Activated CD4-positive, alpha-beta T cell treated with anti-CD3 and anti-CD28 coated beads, Interleukin-2, Interleukin-4, amounts not matched to agents 100 ng/mL and 50 ng/mL, durations not matched to agents 16 hours and 8 hours (primary cell): ENCODE data around the gene CCKAR.

Source experiments
- DNase-seq: peaks from one replicate; pipeline ENCODE4 v3.0.0-alpha.2; 2020; ENCODE audit warnings: low spot score

CCKAR gene

GRCh38 chr4:26459756-26460530 is 30.3 kb downstream of the CCKAR start:
- no peak for DNase-seq

- DNase-seq = peak; percentile 52
Observed at GRCh38 chr4:26459054-26459755, 31.1 kb downstream of the CCKAR start.

DNA sequence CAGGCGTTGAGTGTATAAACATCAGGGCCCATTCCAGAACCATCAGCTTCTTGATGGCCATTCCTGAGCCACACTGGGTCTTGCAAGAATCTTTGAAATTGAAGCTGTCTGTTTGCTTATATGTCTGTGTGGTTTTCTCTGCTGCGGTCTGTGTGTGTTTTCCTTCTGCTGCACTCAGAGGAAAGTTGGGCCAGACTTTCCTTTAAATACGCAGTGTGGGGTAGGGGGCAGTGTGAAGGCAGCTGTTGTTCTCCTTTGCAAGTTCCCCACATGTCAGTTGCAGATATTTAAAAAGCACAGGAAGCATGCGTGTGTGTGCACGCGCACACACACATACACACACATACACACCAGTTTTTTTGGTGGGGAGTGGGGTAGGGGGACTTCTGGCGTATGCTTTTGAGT is 32.1 kb downstream of the CCKAR start:
- DNase-seq = no peak

- no peak for DNase-seq
Observed at GRCh38 chr4:26457412-26457811, 32.9 kb downstream of the CCKAR start.

- DNase-seq = no peak
Observed at GRCh38 chr4:26455571-26455970, 34.7 kb downstream of the CCKAR start.

GRCh38 chr4:26454961-26455360 is 35.3 kb downstream of the CCKAR start:
- no peak for DNase-seq

- no peak for DNase-seq
Observed at GRCh38 chr4:26452565-26453531, 37.4 kb downstream of the CCKAR start.

DNA sequence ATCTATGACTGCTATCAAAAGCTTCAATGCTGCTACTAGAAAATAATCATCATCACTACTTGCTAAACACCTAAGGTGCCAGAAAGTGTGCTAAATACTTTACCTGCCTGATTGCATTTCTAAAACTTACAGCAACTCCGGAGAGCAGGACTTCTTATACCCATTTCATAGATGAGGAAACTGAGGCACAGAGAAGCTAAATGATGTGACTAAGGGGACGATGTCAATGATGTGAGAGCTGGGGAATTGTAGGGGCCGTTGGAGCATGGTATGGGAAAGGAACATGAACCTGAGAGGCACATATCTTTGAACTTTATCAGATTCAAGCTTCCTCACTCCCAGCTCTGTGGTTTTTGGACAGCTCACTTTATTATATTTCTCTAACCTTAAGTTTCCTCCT is 38.7 kb downstream of the CCKAR start:
- DNase-seq = no peak

GRCh38 chr4:26450418-26450817 is 39.9 kb downstream of the CCKAR start:
- no peak for DNase-seq

GRCh38 chr4:26447378-26447777 is 42.9 kb downstream of the CCKAR start:
- DNase-seq = no peak

DNA sequence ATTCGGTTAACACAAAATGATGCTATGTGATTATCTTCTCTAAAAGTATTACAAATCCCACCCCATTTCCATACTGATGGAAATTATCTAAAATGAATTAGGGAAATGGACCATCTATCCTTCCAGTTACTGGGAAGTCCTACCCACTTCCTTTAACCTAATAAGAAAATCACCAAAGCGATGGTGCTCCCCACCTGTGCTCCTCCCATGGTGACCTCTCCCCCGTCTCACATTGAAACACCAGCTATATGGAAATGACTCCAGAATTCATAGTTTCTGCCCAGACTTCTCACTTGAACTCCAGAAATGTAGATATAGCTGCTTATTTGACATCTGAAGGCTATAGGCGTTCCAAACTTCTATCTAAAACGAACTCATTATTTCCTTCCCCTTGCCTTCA is 48.5 kb downstream of the CCKAR start:
- DNase-seq = no peak

DNA sequence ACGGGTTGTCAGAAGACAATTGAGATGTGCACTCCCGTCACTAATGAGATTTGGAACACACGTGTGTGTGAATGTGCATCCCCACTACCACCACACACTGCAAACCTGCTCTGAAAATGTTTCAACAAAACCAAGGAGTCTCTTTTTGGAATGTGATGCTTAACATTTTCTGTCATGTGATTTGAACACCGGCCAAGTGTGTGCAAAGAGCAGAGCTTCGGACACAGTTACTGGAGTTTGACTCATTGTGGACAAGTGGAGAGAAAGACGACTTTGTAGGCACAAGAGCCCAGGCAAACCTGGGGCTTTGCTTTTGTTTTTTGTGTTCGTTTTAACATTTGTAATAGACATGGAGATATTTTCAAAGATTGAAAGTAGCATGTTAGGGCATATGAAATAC is 49.2 kb downstream of the CCKAR start:
- no peak for DNase-seq

DNA sequence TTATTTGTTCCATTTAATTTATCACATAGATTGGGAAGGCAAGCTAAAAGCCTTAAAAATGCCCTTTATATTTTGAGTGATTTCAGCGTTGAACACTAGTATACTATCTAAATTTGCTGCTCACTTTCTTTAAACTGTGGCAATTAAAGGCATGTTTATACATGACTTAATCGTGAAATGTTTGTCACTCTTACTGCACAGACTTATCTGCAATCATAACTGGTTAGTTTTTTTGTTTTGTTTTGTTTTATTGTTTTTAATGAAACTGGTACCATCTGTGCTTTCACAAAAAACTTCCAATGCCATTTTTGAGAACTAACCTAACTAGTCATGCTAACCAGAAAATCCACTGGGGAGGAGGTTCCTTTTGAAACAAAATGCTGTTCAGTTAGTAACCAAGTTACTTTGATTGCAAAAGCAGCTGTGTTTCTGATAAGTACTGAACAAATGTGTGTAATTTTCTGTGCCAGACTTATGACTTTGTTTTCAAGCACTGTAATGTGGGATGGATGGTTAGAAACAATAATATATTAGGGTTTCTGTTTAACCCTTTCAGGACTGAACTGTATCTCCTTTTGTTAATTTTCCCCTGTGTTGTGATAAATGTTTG is 56.1 kb downstream of the CCKAR start:
- DNase-seq = no peak

GRCh38 chr4:26433556-26433955 is 56.7 kb downstream of the CCKAR start:
- DNase-seq = no peak

DNA sequence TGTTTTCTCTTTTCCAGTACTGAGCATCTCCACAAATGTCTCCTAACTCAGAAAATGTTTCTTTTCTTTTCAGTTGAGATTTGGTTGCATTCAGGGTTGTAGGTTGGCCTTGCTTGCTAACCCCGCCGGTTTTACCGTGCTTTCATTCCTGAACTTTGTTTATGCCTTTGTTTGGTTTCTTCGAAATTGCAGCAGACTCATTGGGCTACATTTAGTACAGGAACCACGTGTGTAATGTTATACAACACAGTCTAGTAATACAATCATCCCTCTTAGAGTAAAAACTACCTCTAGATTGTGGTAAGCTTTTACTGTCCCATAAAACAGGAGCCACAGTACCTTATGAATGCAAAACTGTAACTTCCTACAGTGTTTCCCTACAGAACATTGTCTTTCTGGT is 57.9 kb downstream of the CCKAR start:
- no peak for DNase-seq

DNA sequence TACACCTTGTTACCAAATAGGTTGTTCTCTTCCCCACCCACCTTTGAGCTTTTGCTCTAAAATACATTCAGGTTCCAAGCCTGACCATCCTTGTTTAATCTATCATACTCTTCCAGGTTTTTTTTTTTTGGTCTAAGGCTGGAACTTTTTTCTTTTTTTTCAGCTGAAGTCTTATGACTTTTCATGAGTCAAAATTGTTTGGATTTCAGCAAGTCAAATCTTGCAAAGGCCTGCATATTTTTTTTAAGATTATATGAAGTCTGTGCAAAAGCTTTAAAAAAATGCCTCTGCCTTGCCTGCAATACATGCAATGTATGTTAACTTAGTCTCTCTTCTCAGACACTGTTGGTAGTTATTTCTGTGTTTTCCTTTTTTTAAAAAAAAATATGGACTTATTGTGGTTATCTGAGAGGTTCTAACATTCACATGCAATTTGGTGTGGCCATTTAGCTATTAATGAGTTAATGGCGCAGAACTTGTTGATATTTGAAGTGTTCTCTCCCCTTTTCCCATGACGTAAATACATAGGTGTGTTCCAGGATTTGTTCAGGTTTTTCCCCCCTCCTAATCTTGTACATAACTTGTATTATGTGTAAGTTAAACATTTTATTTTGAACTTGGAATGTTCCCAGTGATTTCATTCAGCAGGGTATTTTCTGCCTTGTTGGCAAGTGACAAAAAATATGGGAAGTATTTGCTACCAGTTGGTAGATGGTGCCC is 58.7 kb downstream of the CCKAR start:
- no peak for DNase-seq
